Measurements from ENCODE around the gene MCHR1.

Gene MCHR1

GRCh38 chr22:40707154-40707553, 27.9 kb downstream of the MCHR1 start:
- Histone ChIP-seq H2BK120ac (ENCODE audit: low read depth, low read length) (no peak overlapping the region), H3K4me1 (ENCODE audit: control insufficient read depth, insufficient read depth, low read depth, low read length) (peaks cover 5% of the 10 kb centered on the region), H3K79me1 (replicated peaks; ENCODE audit: low read length, poor library complexity, severe bottlenecking) (no peaks in the 10 kb centered on the region), H2AK5ac (ENCODE audit: low read length, severe bottlenecking) (no peak overlapping the region), H3K9ac (ENCODE audit: low read length) (no peak overlapping the region), H3K4me2 (ENCODE audit: low read length, poor library complexity, severe bottlenecking) (no peak overlapping the region), H3K27ac (ENCODE audit: low read length, poor library complexity, severe bottlenecking) (no peak overlapping the region), H3K9me3 (ENCODE audit: control insufficient read depth, low read length) (no peaks in the 10 kb centered on the region), H3K18ac (ENCODE audit: low read depth in 1 of 2, low read length in 2 of 2) (no peak overlapping the region), H4K8ac (ENCODE audit: low read length) (no peak overlapping the region), H3K4ac (ENCODE audit: low read depth in 1 of 2, low read length in 2 of 2) (no peak overlapping the region), H3K4me3 (ENCODE audit: insufficient read depth in 1 of 2, low read depth in 1 of 2, low read length in 2 of 2) (no peak overlapping the region), H2AFZ (ENCODE audit: low read depth, low read length) (no peak overlapping the region), H3K27me3 (ENCODE audit: control insufficient read depth in 1 of 2, insufficient read depth in 1 of 2, low read length in 2 of 2) (no peaks in the 10 kb centered on the region), H2BK5ac (ENCODE audit: low read depth, low read length, poor library complexity, severe bottlenecking) (no peak overlapping the region), H3K23ac (ENCODE audit: low read length in 2 of 2) (no peak overlapping the region), H2BK15ac (ENCODE audit: low read depth, poor library complexity, severe bottlenecking) (no peak overlapping the region), H3K14ac (ENCODE audit: low read length in 2 of 2) (no peak overlapping the region), H2BK12ac (ENCODE audit: low read length in 2 of 2) (no peak overlapping the region), H3K36me3 (ENCODE audit: control insufficient read depth in 1 of 2, insufficient read depth in 2 of 2, low read depth in 1 of 2, low read length in 2 of 2) (no peaks in the 10 kb centered on the region), H4K91ac (ENCODE audit: low read length) (no peak overlapping the region)
- 95% methylated on average over 2 of the region's 2 CpGs for WGBS
- DNase-seq: no peak

DNA sequence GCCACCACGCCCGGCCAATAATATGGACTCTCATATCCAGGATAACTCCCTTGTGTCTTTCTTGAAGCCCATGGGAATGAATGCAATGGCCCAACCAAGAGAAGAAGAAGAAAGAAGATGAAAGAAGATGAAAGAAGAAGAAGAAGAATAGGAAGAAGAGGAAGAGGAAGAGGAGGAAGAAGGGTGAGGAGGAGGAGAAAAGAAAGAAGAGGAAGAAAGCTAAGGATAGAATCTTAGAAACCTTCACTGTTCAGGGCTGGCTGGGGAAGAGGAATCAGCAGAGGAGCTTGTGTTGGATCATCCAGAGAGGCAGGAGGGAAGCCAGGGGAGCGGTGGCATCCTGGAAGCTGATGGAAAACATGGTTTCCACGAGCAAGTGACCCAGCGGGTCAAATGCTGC, 28.9 kb downstream of the MCHR1 start:
- no peak overlapping the region for H3K4me3 ChIP-seq (ENCODE audit: insufficient read depth in 1 of 2, low read depth in 1 of 2, low read length in 2 of 2)
- H2BK12ac ChIP-seq (ENCODE audit: low read length in 2 of 2): peak overlapping the region in 1 of 2 experiments; percentile 45
- no peaks in the 10 kb centered on the region for H3K79me1 ChIP-seq (replicated peaks; ENCODE audit: low read length, poor library complexity, severe bottlenecking)
- no peak overlapping the region for H4K91ac ChIP-seq (ENCODE audit: low read length)
- H3K4me1 ChIP-seq (ENCODE audit: control insufficient read depth, insufficient read depth, low read depth, low read length): peaks cover 5% of the 10 kb centered on the region
- no peak overlapping the region for H3K18ac ChIP-seq (ENCODE audit: low read depth in 1 of 2, low read length in 2 of 2)
- no peak overlapping the region for H3K14ac ChIP-seq (ENCODE audit: low read length in 2 of 2)
- H2BK120ac ChIP-seq (ENCODE audit: low read depth, low read length): no peak overlapping the region
- 95% methylated on average over 5 of the region's 5 CpGs for WGBS
- no peak overlapping the region for H3K4ac ChIP-seq (ENCODE audit: low read depth in 1 of 2, low read length in 2 of 2)
- H3K9ac ChIP-seq (ENCODE audit: low read length): no peak overlapping the region
- H2AK5ac ChIP-seq (ENCODE audit: low read length, severe bottlenecking): no peak overlapping the region
- no peak overlapping the region for H3K23ac ChIP-seq (ENCODE audit: low read length in 2 of 2)
- H2AFZ ChIP-seq (ENCODE audit: low read depth, low read length): no peak overlapping the region
- H3K4me2 ChIP-seq (ENCODE audit: low read length, poor library complexity, severe bottlenecking): no peak overlapping the region
- no peaks in the 10 kb centered on the region for H3K36me3 ChIP-seq (ENCODE audit: control insufficient read depth in 1 of 2, insufficient read depth in 2 of 2, low read depth in 1 of 2, low read length in 2 of 2)
- H4K8ac ChIP-seq (ENCODE audit: low read length): no peak overlapping the region
- H3K9me3 ChIP-seq (ENCODE audit: control insufficient read depth, low read length): no peaks in the 10 kb centered on the region
- no peak overlapping the region for H3K27ac ChIP-seq (ENCODE audit: low read length, poor library complexity, severe bottlenecking)
- no peak overlapping the region for H2BK5ac ChIP-seq (ENCODE audit: low read depth, low read length, poor library complexity, severe bottlenecking)
- H3K27me3 ChIP-seq (ENCODE audit: control insufficient read depth in 1 of 2, insufficient read depth in 1 of 2, low read length in 2 of 2): peaks cover 0 to 3% of the 10 kb centered on the region in 2 experiments
- H2BK15ac ChIP-seq (ENCODE audit: low read depth, poor library complexity, severe bottlenecking): no peak overlapping the region
- no peak for DNase-seq

- Histone ChIP-seq H3K79me1 (replicated peaks; ENCODE audit: low read length, poor library complexity, severe bottlenecking) (no peaks in the 10 kb centered on the region), H3K4me3 (ENCODE audit: insufficient read depth in 1 of 2, low read depth in 1 of 2, low read length in 2 of 2) (no peak overlapping the region), H4K91ac (ENCODE audit: low read length) (peak overlapping the region; percentile 8), H3K9ac (ENCODE audit: low read length) (peak overlapping the region; percentile 69), H3K9me3 (ENCODE audit: control insufficient read depth, low read length) (no peaks in the 10 kb centered on the region), H2BK15ac (ENCODE audit: low read depth, poor library complexity, severe bottlenecking) (no peak overlapping the region), H3K4me1 (ENCODE audit: control insufficient read depth, insufficient read depth, low read depth, low read length) (peaks cover 14% of the 10 kb centered on the region), H3K27me3 (ENCODE audit: control insufficient read depth in 1 of 2, insufficient read depth in 1 of 2, low read length in 2 of 2) (peaks cover 0 to 8% of the 10 kb centered on the region in 2 experiments), H2BK5ac (ENCODE audit: low read depth, low read length, poor library complexity, severe bottlenecking) (no peak overlapping the region), H3K4ac (ENCODE audit: low read depth in 1 of 2, low read length in 2 of 2) (peak overlapping the region; percentile 2 to 3), H3K4me2 (ENCODE audit: low read length, poor library complexity, severe bottlenecking) (no peak overlapping the region), H2AK5ac (ENCODE audit: low read length, severe bottlenecking) (no peak overlapping the region), H3K18ac (ENCODE audit: low read depth in 1 of 2, low read length in 2 of 2) (peak overlapping the region; percentile 7 to 52), H2AFZ (ENCODE audit: low read depth, low read length) (no peak overlapping the region), H3K14ac (ENCODE audit: low read length in 2 of 2) (no peak overlapping the region), H3K27ac (ENCODE audit: low read length, poor library complexity, severe bottlenecking) (no peak overlapping the region), H2BK120ac (ENCODE audit: low read depth, low read length) (no peak overlapping the region), H3K36me3 (ENCODE audit: control insufficient read depth in 1 of 2, insufficient read depth in 2 of 2, low read depth in 1 of 2, low read length in 2 of 2) (no peaks in the 10 kb centered on the region), H2BK12ac (ENCODE audit: low read length in 2 of 2) (peak overlapping the region; percentile 2 to 47), H3K23ac (ENCODE audit: low read length in 2 of 2) (no peak overlapping the region), H4K8ac (ENCODE audit: low read length) (peak overlapping the region; percentile 5)
- peak; percentile 82 for DNase-seq
- WGBS: 43% methylated on average over 5 of the region's 6 CpGs
These were observed 30.6 kb downstream of the MCHR1 start for GRCh38 chr22:40709752-40710413.

- DNase-seq: no peak
- Histone ChIP-seq H2BK12ac (ENCODE audit: low read length in 2 of 2) (peak overlapping the region; percentile 97 to 99), H2BK120ac (ENCODE audit: low read depth, low read length) (peak overlapping the region; percentile 71), H3K18ac (ENCODE audit: low read depth in 1 of 2, low read length in 2 of 2) (peak overlapping the region in 1 of 2 experiments; percentile 73), H3K14ac (ENCODE audit: low read length in 2 of 2) (no peak overlapping the region), H3K4me1 (ENCODE audit: control insufficient read depth, insufficient read depth, low read depth, low read length) (peaks cover 14% of the 10 kb centered on the region), H3K4ac (ENCODE audit: low read depth in 1 of 2, low read length in 2 of 2) (no peak overlapping the region), H3K9ac (ENCODE audit: low read length) (peak overlapping the region; percentile 81), H3K23ac (ENCODE audit: low read length in 2 of 2) (no peak overlapping the region), H3K9me3 (ENCODE audit: control insufficient read depth, low read length) (no peaks in the 10 kb centered on the region), H3K4me3 (ENCODE audit: insufficient read depth in 1 of 2, low read depth in 1 of 2, low read length in 2 of 2) (no peak overlapping the region), H3K27ac (ENCODE audit: low read length, poor library complexity, severe bottlenecking) (no peak overlapping the region), H2AK5ac (ENCODE audit: low read length, severe bottlenecking) (no peak overlapping the region), H3K27me3 (ENCODE audit: control insufficient read depth in 1 of 2, insufficient read depth in 1 of 2, low read length in 2 of 2) (peaks cover 0 to 8% of the 10 kb centered on the region in 2 experiments), H3K79me1 (replicated peaks; ENCODE audit: low read length, poor library complexity, severe bottlenecking) (no peaks in the 10 kb centered on the region), H2AFZ (ENCODE audit: low read depth, low read length) (no peak overlapping the region), H4K8ac (ENCODE audit: low read length) (no peak overlapping the region), H3K4me2 (ENCODE audit: low read length, poor library complexity, severe bottlenecking) (no peak overlapping the region), H2BK5ac (ENCODE audit: low read depth, low read length, poor library complexity, severe bottlenecking) (no peak overlapping the region), H4K91ac (ENCODE audit: low read length) (no peak overlapping the region), H3K36me3 (ENCODE audit: control insufficient read depth in 1 of 2, insufficient read depth in 2 of 2, low read depth in 1 of 2, low read length in 2 of 2) (no peaks in the 10 kb centered on the region), H2BK15ac (ENCODE audit: low read depth, poor library complexity, severe bottlenecking) (no peak overlapping the region)
- WGBS: 91% methylated on average over 12 of the region's 12 CpGs
These were observed 33.0 kb downstream of the MCHR1 start for GRCh38 chr22:40712311-40712710.

Data from mesenchymal stem cell (in vitro differentiated cells and primary cell).